Effector CD4-positive, alpha-beta T cell (primary cell): ENCODE results near the gene ASCC2.
"Not testable (repeated sequence)": the region's sequence is repeated elsewhere in the genome, so short reads cannot be mapped to it uniquely, and the experiment has no call there.

Experiments used
- DNase-seq: peaks from one replicate; pipeline ENCODE4 v3.0.0-alpha.2; 2020
- total RNA-seq: gene quantifications from one replicate; lab custom pipeline; 2026; lab: John Stamatoyannopoulos, UW

ASCC2 gene
- 64.4 reads per million, percentile 74 among the genes with 10 or more reads in this experiment for total RNA-seq

GRCh38 chr22:29837741-29838598 lies at the start of gene ASCC2:
Gene ASCC2, minus strand, starts transcription at chr22:29838274. Its CDS starts 5,949 bp downstream, at chr22:29832325.
- DNase-seq: peak; percentile 99

- DNase-seq: no peak
These were observed 49.3 kb upstream of the ASCC2 start for GRCh38 chr22:29887358-29887757.

DNA sequence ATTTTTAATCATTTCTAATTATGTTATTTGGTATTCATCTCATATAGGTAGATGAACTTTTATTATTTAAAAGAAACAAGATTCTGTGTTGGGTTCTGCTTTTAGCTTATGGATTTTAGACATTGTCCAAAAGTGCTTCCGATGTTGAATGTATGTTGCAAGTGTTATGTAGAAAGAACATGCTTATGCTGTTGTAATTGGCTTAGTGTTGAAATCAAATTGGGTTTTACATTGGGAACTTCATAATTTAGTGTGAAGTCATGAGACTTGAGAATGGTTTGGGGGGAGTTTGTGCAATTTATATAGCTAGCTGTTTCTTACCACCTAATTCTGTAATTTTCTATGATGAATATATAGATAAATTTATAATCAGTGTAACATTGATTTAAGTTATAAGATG lies 48.5 kb upstream of the ASCC2 start:
- DNase-seq: no peak

DNA sequence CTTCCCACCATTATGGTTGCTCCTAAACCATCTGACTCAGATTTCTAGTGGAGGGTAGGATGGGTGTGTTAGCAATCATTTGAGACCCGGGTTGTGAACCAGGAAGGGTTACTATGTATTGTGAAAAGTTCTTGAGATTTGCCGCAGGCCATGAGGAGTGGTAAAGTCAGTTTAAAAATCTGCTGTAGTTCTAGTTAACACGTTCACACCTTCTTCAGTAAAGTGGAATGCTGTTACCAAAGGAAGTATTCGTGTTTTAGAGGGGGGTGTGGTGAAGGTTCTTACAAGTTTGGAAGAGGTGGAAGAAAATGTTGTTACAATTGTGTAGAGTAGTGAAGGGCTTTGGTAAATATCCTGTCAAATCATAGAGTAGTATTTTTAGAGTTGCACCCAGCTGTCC lies 47.5 kb upstream of the ASCC2 start:
- DNase-seq: no peak

DNA sequence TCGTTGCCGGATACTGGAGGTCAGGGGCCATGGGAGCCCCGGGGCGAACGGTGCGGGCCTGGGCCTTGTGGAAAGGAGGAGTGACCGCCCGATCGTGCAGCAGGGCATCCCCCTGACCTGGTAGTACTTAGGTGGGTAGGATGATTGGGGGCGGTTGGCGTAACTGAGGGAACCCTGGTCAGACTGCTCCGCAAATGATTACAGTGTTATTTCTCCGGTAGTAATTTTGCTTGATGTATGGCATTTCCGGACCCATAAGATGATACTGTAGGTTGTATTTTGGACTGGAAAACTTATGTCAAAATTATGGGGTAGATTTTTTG lies 45.7 kb upstream of the ASCC2 start:
- DNase-seq: no peak

- peak; percentile 79 for DNase-seq
These were observed 45.1 kb upstream of the ASCC2 start, which contains the start of gene MTMR3 for GRCh38 chr22:29883045-29883774. Gene MTMR3, plus strand, starts transcription at chr22:29883174. Its CDS starts 87,886 bp downstream, at chr22:29971060.

DNA sequence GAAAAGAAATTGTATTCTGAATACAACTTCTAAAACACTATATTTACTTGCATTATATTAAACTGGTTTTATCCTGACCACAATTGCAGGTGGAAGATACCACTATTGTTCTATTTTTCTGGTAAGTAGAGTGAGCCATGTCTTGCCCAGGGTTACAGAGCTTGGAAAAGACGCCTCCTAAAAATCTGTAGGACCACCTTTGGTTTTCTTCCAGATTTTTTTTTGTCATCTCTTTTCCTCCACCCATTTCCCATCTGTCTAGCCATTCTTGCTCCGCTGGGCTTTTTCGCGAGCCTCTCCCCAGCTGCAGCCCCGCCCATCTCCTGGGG lies 44.6 kb upstream of the ASCC2 start:
- DNase-seq: no peak

DNA sequence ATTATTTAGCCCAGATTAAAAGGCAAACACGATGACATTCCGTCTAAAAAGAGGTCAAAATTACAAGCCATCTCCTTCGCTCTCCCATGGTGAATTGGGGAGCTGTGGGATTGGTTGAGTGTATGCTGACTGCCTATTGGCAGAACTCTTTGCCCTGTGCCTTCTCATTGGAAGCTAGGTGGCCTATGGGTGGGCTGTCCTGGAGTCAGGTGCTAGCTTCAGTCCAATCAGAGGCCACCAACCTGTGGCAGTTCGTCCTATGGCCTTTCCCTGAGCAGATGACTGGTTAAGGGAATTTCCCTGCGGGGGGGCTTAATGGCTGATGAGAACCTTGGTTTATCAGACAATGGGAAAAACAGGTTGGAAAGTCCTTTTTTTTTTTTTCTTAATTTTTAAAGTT lies 41.7 kb upstream of the ASCC2 start:
- DNase-seq: no peak

DNA sequence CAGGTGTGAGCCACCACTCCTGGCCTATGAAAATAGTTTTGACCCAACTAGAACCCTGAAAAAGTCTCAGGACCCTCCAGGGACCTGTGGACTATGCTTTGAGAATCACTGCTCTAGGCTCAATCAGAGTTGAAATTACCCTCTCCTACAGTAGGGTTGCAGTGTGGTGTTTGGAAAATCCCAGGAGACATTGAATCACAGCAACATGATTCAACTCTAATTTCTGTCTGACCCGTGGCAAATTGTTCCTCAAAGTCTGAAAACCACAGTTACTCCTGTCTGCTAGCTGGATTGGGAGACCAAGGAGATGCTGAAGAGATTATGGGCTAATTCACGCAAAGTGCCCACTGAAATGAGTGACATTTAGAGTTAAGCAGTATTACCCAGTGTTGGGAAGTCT lies 39.5 kb upstream of the ASCC2 start:
- no peak for DNase-seq

GRCh38 chr22:29873943-29874342 lies 35.9 kb upstream of the ASCC2 start:
- no peak for DNase-seq

DNA sequence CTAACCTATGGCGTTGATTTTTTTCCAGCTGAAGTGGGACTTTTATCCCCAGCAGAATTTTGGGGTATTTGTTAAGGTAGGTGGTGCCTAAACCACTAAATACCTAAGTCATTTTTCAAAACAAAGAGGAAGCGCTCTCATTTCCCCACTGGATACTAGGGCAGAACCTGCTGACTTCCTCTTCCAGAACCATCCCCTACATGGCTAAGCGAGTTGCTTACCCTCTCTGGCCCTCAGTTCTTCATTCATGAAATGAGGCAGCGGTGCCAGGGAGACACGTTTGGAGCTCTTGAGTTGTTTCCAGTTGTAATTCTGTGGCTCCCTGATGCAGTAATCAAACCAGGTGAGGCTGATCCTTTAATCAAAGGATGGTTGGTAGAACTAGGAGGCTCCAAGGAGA lies 34.9 kb upstream of the ASCC2 start:
- no peak for DNase-seq

DNA sequence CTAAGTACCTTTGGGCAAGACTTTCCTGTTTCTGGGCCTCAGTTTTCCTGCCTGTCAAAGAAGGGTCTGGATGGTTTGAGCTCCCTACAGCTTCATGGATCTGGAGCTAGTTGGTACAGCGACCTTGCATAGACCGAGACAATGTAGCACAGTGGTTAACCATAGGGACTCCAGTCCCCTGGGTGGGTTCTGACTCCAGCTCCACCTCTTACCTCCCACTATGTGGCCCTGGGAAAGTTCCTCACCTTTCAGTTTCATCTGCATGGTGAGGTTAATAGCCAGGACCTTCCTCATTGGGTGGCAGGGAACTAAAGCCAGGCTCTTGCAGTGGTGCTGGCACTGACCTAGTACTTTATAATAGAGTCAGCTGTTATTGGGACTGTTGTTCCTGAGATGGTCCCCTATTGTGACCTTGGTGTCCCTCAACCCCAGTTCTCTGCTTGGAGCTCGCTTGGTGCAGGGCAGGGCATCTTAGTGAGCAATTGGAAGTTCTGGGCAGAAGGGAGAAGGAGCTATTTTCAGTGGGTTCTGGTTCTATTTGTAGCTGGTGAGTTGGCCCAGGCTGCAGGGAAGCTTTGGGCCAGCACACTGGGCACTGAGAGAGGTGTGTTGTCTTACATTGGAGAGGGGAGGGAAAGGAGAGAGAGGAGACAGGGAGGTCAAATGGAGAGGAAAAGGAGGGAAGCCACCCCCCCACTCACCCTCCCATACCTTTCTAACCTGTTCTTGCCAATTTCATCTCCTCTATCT lies 34.2 kb upstream of the ASCC2 start:
- DNase-seq: no peak

DNA sequence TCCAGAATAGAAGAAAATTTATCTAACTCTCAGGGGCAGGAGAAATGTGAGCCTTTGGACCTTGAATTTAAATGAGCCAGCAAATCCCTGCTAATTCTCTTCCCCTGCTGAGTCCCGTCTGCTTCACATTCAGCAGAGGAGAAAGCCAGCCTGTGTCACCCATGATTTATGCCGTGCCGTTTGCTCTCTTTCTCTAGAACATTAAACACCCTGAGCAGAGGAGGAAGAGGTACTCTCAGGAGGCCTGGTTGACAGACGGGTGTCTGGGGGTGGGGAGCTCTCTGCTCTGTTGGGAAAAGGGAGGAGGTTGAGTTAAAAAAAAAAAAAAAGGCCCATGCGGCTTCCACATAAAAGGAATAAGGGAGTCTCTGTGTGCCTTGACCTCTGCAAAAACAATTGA lies 33.6 kb upstream of the ASCC2 start:
- no peak for DNase-seq

DNA sequence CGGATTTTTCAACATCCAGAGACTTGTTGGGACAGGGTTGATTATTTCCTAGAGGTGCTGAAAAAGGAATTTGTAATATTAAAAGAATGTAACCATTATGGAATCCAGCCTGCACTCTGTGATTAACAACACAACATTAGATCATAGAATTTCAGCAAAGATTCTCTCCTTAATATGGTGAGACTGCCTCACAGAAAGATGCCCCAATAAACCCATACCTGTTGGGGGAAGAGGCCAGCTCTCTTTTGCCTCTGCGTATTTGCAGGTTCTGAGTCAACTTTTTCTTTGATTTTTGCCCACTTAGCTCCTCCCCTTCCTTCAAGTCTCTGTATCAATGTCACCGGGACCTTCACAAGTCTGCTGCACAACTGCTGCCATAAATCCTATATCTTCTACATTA lies 32.5 kb upstream of the ASCC2 start:
- DNase-seq: no peak

DNA sequence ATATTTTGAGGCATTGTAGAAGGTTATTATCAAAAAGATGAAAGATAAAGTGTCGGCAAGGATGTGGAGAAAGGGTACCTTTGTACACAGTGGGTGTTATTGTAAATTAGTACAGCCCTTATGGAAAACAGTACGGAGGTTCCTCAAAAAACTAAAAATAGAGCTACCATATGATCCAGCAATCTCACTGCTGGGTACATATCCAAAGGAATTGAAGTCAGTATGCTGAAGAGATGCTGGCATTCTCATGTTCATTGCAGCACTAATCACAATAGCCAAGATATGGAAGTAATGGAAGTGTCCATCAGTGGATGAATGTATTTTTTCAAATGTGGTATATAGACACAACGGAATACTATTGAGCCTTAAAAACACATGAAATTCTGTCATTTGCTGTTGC lies 29.8 kb upstream of the ASCC2 start:
- no peak for DNase-seq

GRCh38 chr22:29867260-29867659 lies 29.2 kb upstream of the ASCC2 start:
- no peak for DNase-seq

- DNase-seq: not testable (repeated sequence)
These were observed 27.5 kb upstream of the ASCC2 start for GRCh38 chr22:29865572-29865971.

DNA sequence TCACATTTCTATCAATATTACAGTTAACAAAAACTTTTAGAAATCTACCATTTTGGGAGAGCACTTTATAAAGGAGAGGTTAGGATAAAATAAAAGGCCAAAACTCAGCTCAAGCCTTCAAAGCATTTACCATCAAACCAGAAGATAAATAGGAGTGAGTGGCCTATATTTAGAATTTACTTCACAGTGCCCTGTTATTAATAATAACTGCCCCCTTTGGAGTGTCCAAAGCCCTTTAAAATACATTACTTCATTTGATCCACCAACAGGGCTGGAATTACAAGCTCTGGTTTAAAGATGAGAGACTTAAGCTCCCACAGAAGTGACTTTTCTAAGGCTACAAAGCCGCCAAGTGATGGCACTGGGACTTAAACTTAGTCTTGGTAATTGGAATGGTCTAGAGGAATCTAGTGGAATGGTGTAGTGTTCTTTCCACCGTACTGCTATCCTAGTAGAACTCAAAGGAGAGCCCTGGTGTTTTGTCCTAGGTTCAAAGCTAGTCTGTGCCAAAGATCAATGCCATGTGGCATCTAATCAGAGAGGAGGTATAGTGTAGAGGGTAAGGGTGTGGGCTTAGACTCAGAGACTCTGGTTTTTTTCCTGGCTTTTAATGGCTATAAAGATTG lies 23.7 kb upstream of the ASCC2 start:
- DNase-seq: no peak

- DNase-seq: no peak
These were observed 22.1 kb upstream of the ASCC2 start for GRCh38 chr22:29860006-29860766.

GRCh38 chr22:29859030-29859429 lies 21.0 kb upstream of the ASCC2 start:
- not testable (repeated sequence) for DNase-seq

DNA sequence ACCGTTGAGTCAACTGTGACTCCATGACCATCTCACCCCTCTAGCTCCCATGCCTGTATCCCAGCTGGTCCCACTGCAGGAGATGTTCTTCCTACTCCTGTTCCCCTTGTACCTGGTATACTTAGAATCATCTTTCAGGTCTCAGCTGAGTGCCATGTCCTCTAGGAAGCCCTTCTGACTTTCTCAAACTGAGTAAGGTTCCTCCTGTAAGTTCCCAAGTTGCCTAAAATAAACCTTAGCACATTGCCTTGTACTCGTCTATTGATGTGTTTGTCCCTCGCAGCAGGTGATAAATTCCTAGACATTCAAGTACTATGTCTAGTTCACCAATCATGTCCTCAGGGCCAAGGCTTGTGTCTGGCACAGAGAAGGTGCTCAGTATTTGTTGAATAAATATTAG lies 18.4 kb upstream of the ASCC2 start:
- DNase-seq: no peak

GRCh38 chr22:29855611-29856181 lies 17.6 kb upstream of the ASCC2 start:
- DNase-seq: no peak
